Body of pancreas (tissue), 4 donors: ENCODE data around the gene KCNIP4.
"Not testable (repeated sequence)": the region's sequence is repeated elsewhere in the genome, so short reads cannot be mapped to it uniquely, and the experiment has no call there.

Source experiments
- CTCF ChIP-seq, 7 experiments: fragments of 450-650 bp in 4 of 7; fragments of 200-600 bp in 3 of 7; sonication (generic) in 3 of 7; IDR thresholded peaks; one replicate each; pipeline ENCODE4 v1.5.1; 2016 to 2019; ENCODE audit warnings: antibody characterized with exemption in 7 of 7
- POLR2A ChIP-seq, 3 donors: fragments of 450-650 bp; IDR thresholded peaks; one replicate each; pipeline ENCODE4 v1.6.1; 2016; ENCODE audit warnings: antibody characterized with exemption in 3 of 3, mild to moderate bottlenecking in 2 of 3

GRCh38 chr4:21996618-21997017 lies 48.0 kb upstream of the KCNIP4 start:
- TF ChIP-seq POLR2A, CTCF (IDR thresholded peaks at IDR 0.05): not testable (repeated sequence)
